GM21619 (cell line): Measurements from ENCODE around the gene MS4A15.

Experiments used
- ATAC-seq: cut with Tn5 transposase; IDR thresholded peaks from one replicate; pipeline ENCODE4 v1.9.1; 2021; ENCODE audit not compliant: unreplicated experiment

MS4A15 gene

DNA sequence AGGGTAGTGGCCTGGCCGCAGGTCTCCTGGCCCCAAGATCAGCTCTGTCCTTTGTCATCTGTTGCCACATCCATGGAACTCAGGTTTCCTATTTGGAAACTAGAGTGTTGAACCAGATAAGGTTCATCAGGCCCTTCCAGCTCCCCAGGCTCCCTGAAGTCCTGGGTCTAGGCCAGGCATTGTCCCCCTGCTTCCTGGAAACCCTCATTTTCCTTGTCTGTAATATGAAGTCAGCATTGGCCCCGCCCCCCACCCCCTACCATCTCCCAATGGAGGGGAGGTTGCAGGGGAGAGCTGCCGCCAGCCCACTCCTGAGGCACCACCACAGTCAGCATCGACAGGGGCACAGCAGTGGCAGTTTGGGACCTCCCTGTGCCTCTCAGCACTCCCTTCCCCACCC, 19.5 kb downstream of the MS4A15 start:
- no peak for ATAC-seq

DNA sequence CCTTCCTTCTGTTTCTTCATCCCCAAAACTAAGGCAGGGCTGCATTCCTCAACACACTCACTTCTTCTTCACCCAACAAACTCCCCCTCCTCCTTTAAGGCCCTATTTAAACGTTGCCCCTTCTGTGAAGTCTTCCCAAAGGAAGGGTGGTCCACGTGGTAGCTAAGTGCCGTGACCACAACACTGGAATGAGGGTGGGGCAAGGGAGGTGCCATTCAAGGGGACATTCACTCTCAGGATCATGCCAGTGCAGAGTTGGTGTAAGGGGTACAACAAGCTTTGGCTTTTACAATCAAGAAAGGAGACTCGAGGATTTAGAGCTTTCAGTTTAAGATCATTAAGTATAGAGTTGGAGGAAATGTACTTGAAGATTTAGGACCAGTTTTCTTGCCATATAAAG, 20.4 kb downstream of the MS4A15 start:
- no peak for ATAC-seq

DNA sequence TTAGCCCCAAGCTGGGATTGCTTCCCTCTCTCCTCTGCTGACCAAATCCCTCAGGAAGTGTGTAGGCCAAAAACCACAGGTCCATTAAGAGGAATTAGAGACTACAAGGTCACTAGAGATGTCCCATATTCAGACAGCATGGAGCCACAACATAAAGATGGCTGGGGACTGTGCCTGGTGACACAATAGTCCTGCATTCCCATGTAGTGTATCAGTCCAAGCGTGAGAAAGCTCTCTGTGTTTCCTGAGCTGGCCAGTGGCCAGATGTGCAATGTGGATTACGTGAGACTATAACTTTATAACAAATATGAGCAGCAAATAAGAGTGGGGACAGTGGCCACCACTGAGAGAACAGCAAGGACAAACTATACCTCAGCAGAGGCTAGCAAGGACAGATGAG, 20.9 kb downstream of the MS4A15 start:
- no peak for ATAC-seq

DNA sequence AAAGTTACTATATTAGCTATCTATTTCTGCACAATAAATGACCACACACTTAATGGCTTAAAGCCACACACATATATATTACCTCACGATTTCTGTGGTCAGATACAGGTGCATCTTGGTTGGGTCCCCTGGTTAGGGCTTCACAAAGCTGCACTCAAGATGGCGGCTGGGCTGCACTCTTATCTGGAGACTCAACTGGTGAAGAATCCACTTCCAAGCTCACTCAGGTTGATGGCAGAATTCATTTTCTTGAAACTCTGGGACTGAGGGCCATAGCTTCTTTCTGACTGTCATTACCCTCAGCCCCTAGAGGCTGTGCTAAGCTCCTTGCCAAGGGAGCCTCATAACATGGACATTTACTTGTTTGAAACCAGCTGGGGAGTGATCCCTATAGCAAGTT, 23.4 kb downstream of the MS4A15 start:
- ATAC-seq: no peak

DNA sequence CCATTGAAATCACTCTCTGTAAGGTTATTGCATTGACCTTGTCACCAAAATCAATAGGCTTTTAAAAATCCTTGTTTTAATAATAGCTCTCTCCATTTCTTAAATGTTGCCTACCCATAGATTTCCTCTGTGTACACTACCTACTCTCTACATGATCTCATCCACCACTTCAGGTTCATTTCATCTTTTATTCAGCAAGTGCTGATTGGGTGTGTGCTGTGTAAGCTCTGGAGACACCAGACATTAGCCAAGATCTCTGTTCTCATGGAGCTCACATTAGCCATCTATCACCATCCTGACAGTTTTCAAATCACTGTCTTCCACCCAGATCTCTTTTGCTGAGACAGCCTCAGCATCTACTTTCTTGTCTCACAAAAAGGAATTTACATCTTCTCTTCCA, 24.1 kb downstream of the MS4A15 start:
- no peak for ATAC-seq

DNA sequence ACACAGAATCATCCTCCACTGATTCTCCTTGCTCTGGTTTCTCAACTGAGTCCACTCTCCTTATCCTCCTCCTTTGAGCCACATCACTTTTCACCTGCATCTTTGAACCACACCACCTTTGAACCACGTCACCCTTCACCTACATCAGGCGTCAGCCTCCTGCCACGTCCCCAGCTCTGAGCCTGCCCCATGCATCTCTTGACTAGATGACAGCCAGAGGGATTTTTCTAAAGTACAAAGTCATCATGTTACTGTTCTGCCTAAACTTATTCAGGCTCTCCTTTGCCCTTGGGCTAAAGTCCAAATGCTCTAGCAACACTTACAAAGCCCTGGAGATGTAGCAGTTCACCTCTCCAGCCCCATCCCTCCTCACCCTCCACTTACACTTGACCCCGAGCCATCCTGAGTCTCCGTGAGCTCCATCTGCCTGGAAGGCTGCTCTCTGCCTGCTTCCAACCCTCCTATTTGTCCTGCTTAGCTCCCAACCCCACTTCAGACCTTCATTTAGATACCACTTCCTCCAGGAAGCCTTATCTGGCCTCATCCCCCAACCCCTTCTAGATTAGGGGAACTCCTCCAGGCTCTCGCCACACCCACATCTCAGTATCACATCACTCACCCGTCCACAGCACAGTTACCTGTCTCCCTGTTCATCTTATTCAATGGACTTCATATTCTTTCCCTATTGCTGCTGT, 24.8 kb downstream of the MS4A15 start:
- no peak for ATAC-seq

DNA sequence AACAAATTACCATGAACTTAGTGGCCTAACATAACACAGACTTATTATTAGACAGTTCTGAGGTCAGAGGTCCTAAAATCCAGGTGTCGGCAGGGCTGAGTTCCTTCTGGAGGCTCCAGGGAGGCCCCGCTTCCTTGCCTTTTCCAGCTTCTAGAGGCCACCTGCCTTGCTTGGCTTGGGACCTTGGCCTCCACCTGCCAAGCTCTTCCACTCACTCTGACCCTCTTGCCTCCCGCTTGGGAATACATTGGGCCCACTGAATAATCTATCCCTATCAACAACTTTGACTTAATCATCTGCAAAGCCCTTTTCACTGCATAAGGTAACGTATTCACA, 25.3 kb downstream of the MS4A15 start:
- no peak for ATAC-seq

DNA sequence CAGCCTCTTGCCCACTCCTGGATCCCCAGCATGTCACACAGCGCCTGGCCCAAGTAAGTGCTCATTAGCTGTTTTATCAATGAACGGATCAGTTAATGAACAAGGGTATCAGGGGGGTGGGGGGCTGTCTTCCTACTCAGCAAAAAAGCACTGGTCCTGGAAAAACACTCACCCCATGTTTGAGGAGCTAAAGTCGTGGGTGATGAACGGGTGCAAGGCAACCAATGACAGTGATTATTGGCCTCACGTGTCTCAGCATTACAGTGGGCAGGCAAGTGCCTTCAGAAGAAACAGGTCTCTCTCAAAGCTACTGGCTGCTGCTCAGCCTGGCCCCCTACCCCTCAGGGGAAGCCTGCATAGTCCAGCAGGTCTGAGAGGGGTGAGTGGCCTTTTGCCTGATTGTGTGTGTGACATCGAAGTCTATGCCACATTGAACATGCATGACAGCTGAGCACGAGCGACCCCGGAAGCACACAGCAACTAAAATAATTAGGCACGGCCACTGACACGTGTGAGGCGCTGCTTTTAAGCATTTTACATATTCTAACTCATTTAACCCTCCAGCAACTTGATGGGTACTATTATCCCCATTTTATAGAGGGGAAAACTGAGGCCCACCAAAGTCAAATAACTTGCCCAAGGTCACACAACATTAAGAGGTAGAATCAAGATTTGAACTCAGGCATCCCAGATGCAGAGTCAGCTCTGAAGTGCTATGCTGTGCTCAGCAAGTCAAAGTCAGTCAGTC, 25.9 kb downstream of the MS4A15 start:
- no peak for ATAC-seq

DNA sequence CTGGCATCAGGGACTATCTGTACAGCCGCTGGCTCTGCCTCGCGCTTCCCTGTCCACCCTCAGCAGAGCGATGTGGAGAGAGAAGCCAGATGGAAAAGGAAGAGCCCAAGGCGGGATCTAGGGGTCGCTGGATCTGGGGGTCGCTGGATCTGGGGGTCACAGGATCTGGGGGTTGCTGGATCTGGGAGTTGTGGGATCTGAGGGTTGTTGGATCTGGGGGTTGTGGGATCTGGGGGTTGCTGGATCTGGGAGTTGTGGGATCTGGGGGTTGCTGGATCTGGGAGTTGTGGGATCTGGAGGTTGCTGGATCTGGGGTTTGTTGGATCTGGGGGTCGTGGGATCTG, 26.4 kb downstream of the MS4A15 start:
- ATAC-seq: no peak

DNA sequence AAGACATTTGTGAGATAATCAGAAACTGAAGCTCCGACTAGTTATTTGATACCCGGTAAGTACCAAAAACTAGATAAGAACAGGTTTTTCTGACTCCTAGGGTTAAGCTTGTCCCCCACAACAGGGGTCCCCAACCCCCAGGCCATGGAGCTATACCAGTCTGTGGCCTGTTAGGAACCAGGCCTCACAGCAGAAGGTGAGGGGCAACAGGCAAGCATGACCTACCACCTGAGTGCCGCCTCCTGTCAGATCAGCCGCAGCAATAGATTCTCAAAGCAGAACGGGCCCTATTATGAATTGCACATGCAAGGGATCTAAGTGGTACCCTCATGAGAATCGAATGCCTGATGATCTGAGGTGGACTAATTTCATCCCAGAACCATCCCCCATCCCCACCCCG, 27.2 kb downstream of the MS4A15 start:
- no peak for ATAC-seq

DNA sequence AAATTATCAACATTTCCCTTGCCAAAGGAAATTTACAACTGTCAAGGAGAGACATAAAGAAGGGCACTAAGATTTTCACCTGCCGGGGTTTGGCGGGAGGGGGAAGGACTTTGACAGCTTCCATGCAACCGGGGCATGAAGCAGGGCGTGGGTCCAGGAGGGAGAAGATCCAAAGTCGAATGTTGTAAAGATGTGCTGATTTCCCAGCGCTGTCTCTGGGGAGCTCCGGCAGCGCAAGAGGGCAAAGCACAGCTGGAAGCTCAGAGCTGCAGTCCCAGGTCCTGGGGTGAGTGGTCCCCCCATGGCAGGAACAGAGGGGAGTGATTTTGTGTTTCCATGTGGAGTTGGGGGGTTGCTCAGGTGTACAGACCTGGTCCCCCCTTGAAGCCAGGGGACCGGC, 28.5 kb downstream of the MS4A15 start, which contains the start of gene MS4A10:
MS4A10 (plus strand) TSS at position 198 of the 400 bp plus-strand sequence. CDS start 5,003 bp downstream, outside the sequence.
- ATAC-seq: no peak

DNA sequence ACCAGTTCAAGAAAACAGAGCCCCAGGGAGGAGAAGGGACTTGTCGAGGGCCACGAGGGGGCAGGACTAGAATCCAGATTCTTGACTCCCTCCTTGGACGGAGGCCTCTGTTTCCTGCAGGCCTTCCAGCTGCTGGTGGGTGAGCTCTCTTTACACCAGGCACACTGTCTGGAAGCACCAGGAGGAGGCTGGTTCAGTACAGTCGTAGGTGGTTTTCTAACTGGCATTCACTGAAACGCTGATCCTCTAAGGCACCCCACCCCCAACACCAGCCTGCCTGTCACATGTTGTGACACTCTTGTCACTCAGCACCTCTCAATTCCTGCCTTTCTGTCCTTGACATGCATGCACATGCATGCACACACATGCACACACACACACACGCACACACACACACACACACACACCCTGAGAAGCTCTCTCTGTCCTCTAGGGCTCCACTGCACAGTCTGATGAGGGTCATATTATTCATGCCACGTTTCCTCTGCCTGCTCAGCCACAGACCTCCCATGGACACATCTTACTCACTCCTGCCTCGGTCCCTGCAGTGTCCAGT, 29.2 kb downstream of the MS4A15 start:
- ATAC-seq: no peak

DNA sequence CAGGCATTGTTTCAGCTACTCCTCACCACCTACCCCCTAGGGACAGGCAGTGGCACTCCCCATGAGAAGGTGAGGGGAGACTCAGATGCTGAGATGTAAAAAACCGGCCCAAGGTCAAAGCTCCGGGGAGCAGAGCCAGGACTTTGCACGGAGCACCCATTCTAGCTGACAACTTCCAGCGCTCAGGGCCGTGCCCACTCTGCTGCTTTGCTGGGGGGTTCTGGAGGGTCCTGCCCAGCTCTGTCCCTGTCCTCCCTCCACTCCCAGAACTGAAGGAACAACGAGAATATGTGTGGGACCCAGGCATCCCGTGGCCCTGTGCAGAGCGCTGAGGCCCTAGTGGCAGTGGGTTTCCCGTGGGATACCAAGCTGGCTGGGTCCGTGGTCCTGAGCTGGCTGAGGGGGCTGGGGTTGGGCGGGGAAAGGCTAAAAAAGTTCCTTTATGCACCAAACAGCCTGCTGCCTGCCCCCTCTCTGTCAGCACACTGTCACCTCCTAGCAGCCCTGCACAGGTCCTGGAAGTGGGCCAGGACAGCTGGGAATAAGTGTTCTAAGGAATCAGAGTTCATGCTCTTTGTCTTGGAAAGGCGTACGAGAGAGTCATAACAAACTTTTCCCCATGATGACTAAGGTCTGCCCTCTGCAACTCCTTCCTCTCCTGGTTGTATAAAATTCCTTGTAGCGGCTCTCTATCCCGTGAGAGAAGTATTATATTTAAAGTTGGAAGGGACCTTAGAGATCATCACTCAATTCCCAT, 30.3 kb downstream of the MS4A15 start:
- ATAC-seq: no peak

DNA sequence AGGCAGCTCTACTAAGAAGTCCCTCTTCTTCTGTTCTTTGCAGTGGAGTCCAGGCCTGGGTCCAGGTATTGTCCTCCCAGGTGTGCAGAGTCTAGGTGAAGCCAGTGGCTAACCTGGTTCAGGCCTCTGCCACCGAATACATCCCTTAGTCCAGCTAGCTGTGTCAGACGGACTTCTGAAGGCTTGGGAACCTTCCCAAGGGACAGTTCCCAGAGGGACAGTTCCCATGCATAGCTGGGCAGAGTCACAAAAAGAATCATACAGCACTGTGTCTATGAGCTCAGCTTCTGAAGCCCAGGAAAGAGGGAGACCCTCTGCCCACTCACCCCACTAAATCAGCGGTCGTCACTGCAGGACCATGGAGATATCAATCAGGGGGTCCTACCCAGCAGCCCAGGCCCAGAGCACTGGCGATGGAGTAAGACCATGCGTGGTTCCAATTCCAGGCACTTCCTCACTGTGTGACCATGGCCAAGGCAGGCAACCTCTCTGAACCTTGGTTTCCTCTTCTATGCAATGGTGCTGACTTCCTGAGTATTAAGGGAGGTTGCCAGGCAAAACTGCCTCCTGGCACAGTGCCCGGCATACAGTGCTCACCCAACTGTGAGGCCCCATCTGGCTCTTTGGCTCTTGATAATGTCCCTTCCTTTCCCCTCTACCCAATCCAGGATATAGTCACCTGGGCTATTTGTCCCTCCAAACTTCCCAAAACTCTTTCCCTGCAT, 31.9 kb downstream of the MS4A15 start:
- no peak for ATAC-seq

DNA sequence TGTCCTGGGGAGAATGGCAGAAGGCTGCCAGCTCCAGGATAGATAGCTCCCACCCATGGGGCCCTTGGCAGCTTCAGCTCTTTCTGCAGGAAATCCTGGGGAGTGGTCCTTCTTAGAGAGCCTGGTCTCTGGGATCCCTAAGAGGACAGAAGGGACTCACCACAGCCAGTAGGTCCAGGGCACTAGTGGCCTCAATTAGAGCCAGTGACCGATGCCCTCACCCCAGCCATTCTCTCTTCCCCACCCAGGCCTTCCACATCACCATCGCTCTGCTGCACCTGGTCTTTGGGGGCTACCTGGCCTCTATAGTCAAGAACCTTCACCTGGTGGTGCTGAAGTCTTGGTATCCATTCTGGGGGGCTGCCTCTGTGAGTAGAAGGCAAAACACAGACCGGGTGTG, 34.1 kb downstream of the MS4A15 start:
- no peak for ATAC-seq

DNA sequence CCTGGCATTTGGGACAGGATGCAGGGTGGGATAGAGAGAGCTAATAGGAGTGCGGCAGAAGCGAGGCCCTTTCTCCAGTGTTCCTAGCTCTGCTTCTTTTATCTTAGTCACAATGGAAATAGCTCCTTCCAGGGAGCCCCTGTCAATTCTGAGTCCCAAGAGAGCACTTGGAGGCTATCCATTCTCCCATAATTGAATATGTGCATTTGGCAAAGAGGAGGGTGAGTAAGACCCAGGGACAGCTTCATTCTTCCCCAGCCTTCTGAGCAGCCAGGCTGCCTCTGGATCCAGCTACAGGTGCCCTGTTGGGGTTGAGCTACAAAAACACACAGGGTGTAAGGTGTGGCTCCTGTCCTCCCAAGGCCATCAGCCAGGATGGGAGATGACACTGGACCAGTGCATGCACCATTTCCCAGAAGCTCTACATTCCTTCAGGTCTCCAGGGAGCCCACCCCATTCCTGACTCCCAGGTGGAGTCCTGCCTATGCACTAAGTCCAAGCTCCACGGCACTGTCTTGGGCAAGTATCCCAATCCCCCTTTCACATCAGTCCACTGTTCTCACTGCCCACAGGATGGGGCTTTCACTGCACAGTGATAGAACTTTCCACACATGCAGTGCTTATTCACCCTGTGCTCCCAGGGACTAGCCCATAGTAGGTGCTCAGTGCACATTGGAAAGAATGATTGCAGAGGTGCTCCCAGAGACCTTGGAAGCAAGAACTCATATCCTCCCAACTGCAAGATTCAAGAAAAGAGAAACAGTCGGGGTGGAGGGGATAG, 34.7 kb downstream of the MS4A15 start:
- ATAC-seq: no peak

DNA sequence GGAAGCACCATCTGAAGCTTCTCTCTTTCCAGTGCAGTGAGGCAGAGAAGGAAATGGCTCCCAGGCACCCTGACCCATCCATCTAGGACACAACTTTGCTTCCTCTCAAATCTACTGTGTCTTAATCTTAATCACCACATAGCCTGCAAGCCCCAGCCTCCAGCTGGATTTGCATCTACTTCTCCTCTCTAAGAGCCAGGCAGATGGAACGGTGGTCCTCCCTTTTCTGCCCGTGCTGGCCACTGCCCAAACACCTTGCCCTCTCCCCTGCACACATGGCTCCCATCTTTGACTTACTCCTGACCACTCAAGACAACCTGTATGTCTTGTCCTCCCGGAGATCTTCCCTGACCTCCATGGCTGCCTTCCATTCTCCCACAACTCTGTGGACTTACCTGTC, 35.9 kb downstream of the MS4A15 start:
- ATAC-seq: no peak

DNA sequence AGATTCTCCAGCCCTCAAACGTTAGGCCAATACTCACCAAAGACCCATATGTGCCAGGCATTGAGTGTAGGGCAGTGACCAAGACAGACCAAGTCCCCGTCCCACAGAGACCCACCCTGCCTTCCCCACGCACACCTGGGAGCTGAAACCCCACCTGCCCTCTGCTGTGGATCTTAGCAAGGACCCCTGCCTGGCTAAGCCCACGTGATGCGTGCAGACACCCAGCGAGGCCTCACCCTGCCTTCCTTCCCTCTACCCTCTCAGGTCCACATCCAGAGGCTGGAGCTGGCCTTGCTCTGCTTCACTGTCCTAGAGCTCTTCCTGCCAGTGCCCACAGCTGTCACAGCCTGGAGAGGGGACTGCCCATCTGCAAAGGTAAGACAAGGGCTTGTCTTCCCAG, 38.6 kb downstream of the MS4A15 start:
- no peak for ATAC-seq

DNA sequence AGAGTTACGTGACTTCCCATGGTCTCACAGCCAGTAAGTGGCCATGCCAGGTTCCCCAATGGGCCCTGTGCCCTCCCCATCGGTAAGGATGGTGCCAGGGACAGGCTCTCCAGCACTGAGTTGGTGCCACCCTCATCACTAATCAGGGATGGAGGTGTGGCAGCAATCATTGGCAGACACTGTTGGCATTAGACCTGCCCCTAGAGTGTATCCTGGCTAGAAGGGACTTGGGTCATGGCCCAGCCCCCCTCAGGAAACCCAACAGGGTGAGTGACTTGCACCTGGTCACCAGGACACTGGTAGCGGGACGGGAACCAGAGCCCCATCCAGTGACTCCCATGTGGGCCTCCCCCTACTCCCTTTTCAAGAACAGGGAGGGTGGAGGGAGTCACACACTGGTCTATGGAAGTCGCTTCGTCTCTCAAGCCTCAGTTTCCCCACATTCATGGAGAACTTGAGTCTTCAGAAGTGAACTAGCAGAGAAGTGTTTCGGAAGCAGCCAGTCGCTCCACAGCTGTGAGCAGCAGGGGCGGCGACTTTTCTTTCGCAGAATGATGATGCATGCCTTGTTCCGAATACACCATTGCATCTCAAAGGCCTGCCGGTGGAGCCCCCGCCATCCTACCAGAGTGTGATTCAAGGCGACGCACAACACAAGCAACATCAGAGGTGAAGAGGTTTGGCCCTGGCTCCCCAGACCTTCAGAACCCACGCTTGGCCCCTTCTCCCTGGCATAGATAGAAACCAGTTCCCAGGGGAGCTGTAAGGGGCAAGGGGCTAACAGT, 41.4 kb downstream of the MS4A15 start:
- ATAC-seq: no peak

DNA sequence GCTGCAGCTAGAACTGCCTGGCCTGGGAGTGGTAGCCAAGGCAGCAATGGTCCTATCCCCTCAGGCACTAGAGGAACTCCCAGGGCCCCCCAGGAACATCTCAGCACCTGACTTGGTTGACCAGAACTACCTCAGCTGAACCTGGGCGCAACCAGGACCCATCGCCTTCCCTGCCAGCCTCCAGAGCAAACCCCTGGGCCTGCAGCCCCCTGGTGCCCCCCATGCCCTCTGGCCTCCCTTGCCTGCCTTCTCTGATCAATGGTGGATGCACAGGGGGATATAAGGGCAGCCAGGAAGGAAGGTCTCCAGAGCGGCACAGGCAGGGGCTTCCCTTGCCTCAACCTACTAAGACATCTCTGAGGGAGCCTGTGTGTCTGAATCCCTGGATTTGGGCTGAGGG, 42.0 kb downstream of the MS4A15 start:
- ATAC-seq: no peak
